Breast epithelium (tissue), 3 donors: ENCODE measurements around the gene IRF2.

ENCODE experiments used
- CTCF ChIP-seq, 3 donors: fragments of 450-650 bp; IDR thresholded peaks; one replicate each; pipeline ENCODE4 v1.5.1; 2016 to 2017; ENCODE audit warnings: antibody characterized with exemption in 3 of 3, mild to moderate bottlenecking in 3 of 3, moderate library complexity in 3 of 3
- POLR2A ChIP-seq: fragments of 450-650 bp; IDR thresholded peaks from one replicate; pipeline ENCODE4 v1.6.1; 2016; ENCODE audit warnings: antibody characterized with exemption, mild to moderate bottlenecking, moderate library complexity

- TF ChIP-seq CTCF (IDR thresholded peaks at IDR 0.05) = no peak
- TF ChIP-seq POLR2A = no peak
These were observed 49.2 kb downstream of the IRF2 start for GRCh38 chr4:184424993-184425758.
